Measurements from ENCODE around the gene PSMD4.

PSMD4 gene

DNA sequence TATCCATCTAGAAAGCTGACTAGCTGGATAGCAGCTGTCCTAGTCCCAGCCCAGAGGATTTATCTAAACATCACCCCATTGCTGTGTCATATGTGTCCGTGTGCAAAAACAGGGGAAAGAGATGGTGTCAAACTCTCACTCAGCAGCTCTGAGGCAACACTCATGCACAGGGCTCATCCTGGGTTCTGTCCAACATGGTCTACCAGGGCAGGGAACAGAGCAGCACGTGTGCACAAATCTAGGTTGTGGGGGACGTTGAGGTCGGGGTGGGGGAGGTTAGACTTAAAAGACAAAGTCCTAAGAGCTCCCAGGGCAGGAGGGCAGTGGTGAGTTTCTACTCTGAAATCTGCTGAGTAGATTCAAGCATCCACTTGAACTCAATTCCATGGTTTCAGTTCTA lies 56.5 kb downstream of the PSMD4 start:
- no peak for DNase-seq

DNA sequence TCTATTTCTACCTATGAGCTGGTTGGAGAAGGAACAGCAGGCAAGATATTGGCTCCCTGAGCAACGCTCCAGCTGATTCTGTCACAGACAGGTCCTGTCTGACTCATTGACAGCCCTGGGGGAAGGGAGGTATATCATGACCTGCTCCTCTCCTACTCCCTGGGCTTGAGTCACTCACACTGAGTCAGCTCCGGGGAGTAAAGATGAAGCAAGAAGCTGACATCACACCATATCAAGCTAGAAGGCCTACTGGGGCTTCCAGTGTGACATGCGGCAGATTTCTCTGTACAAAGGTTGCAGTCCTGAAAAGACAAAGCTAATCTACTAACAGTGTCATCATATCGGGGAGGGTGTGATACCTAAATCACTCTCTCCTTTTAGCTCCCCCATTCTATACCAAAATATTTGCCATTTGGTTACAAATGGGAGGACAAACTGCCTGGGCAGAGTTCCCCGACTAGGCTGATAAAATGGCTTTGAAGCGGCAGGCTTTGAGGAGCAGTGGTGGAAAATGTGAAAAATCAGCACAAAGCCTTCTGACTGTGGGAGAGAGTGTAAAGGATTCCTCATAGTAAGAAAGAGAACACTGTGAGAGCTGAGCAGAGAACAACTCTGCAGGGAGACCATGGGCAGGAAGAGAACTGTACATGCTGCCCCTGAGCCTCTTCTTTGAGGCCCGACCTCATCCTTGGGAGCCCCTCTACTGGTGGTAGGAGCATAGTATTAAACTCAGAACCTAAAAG lies 57.2 kb downstream of the PSMD4 start:
- DNase-seq = no peak

DNA sequence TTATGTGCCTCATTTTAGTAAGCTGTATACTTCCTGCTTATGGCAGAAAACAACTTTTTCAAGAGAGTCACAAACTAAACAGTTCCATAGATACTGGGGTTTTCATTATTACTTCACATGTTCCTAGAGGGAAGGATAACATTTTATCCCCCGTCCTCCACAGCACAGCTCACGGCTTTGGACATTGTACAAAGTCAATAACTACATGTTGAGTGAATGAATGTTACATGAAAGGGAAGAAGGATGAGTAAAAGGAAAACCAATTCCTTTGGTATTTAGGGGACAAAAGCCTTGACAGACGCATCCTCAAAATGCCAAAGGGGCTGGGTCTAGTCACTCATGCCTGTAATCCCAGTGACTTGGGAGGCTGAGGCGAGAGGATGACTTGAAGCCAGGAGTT lies 57.9 kb downstream of the PSMD4 start:
- DNase-seq = no peak

DNA sequence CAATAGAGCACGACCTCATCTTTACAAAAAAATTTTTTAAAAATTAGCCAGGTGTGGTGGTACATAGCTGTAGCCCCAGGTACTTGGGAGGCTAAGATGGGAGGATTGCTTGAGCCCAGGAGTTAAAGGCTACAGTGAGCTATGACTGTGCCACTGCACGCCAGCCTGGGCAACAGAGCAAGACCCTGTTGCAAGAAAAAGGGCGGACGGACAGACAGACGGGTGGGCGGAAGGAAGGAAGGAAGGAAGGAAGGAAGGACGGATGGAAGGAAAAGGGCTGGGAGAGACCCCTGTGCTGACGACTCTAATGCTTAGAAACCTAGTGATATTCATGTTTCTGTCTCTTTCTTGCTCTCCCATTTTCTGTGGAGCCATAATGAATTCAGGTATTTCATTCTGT lies 58.3 kb downstream of the PSMD4 start:
- no peak for DNase-seq

DNA sequence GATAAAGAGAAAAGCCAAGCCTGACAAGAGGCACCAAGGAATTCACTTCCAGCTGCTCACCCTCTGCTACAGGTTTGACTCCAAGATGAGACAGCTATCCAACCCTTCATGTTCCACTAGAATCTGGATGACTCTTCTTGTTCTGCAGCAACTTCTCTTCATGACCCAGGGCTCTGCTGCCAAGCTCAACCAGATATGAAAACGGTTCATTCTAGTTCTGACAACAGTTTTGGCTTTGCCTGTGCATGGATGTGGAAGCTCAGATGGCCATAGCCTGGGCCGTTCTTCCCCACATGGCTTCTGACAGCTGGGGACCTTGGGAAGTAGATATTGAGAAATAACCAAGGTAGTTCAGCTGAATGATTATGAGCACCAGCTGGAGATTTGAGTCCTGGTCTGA lies 59.0 kb downstream of the PSMD4 start:
- no peak for DNase-seq

DNA sequence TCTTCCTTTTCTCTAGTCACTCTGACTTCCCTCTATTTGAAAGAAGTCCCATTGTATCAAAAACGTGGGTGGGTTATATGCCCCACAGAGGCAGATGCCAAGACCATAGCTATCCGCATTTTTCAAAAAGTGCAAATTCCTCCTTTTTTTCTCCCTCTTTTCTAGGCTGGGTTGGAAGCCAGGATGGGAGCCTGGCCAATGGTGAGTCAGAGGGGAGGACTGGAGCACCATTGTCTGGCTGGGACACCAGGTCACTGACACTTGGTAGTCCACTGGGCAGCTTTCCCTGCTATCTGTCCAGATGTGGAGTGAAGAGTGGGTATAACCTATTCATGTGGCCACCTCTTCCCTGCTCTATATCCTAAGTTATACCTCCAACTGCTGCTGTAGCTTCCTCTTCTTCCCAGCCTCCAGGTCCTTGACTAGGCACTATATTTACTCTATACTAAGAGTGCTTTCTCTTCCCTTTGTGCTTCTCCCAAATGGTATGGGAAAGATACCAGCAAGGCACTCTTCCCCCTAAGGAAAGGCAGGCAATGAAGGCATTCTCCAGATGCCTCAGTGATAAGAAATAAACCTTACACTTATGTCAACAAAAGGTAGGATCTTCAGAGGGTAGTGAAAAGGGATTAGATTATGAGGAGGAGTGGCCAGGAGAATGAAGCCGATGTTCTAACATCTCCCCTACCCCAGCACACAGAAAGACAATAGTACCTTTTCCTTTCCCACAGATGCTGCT lies 59.8 kb downstream of the PSMD4 start:
- DNase-seq = no peak

DNA sequence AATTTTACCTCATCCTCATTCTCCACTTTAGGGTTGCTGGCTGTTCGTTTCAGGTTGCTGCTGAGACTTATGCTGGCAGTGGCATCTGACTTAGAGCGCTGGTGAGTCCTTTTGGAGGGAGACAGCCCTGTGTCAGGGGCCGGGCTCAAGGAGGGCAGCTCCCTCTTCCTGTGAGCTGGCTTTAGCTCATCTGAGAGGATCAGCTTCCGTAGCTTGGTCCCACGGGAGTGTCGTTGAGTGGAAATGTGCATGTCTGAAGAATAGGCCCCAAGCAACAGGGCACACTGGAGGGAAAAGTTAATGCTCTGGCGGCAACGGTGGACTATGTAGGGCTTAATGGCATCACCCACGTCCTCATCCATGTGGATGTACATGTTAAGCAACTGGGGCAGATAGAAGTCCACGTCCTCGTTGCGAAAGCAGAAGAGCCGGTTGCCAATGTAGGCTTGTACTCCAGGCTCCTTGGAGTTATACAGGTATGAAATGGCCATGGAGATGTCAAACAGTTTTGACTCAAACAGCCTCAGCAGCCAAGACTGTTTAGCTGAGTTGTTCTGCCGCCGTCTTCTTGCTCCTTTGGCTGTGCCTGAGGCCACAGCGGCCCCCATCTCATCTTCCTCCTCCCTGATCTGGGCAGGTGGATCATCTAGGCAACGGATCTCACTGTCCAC lies 61.2 kb downstream of the PSMD4 start:
- DNase-seq = no peak
